ENCODE data around the gene VPS26C.

- TF ChIP-seq POLR2AphosphoS5 (IDR thresholded peaks at IDR 0.05; ENCODE audit: low read depth, low read length) (no peak), REST (IDR thresholded peaks at IDR 0.05; ENCODE audit: insufficient read depth in 1 of 2, low read depth in 2 of 2, low read length in 2 of 2) (no peak), TAF1 (IDR thresholded peaks at IDR 0.05; ENCODE audit: borderline replicate concordance, insufficient read depth, low read length) (no peak), FOXP2 (optimal IDR thresholded peaks at IDR 0.05; ENCODE audit: borderline replicate concordance, extremely low read depth, extremely low read length, insufficient read depth) (no peak), SIN3A (IDR thresholded peaks at IDR 0.05; ENCODE audit: borderline replicate concordance, insufficient read depth, low read length) (no peak)
These were observed 5.8 kb upstream of the VPS26C start for GRCh38 chr21:37272897-37273296.

Data from PFSK-1 (cell line).